WTC11 (cell line): ENCODE results near the gene PALM3. TPM values are rescaled to one million over a fixed set of nuclear protein-coding genes. Genes with fewer than 3 reads are reported as not detected.

ENCODE experiments used
- ATF2 ChIP-seq: sonication (generic); formaldehyde crosslinking; IDR thresholded peaks from 2 replicates; pipeline ENCODE4 v1.8.1; 2022; ENCODE audit warnings: low read depth, missing genetic modification reagents, borderline replicate concordance
- CBFB ChIP-seq: sonication (generic); formaldehyde crosslinking; IDR thresholded peaks from 2 replicates; pipeline ENCODE4 v1.8.1; 2022; ENCODE audit warnings: mild to moderate bottlenecking, low read depth, missing genetic modification reagents
- CREB1 ChIP-seq: sonication (generic); formaldehyde crosslinking; IDR thresholded peaks from 2 replicates; pipeline ENCODE4 v1.8.0; 2023; ENCODE audit warnings: mild to moderate bottlenecking, missing genetic modification reagents
- ELF4 ChIP-seq: sonication (generic); formaldehyde crosslinking; IDR thresholded peaks from 2 replicates; pipeline ENCODE4 v1.8.1; 2022; ENCODE audit warnings: low read depth, mild to moderate bottlenecking, moderate library complexity, missing genetic modification reagents
- ESRRA ChIP-seq: sonication (generic); formaldehyde crosslinking; IDR thresholded peaks from 2 replicates; pipeline ENCODE4 v1.8.1; 2022; ENCODE audit warnings: mild to moderate bottlenecking, missing genetic modification reagents, borderline replicate concordance
- ETV6 ChIP-seq: sonication (generic); formaldehyde crosslinking; IDR thresholded peaks from 2 replicates; pipeline ENCODE4 v1.8.1; 2022; ENCODE audit warnings: mild to moderate bottlenecking, missing genetic modification reagents
- FOXK1 ChIP-seq: sonication (generic); formaldehyde crosslinking; IDR thresholded peaks from 2 replicates; pipeline ENCODE4 v1.8.0; 2022; ENCODE audit warnings: mild to moderate bottlenecking, moderate library complexity, missing genetic modification reagents
- FOXP1 ChIP-seq: sonication (generic); formaldehyde crosslinking; IDR thresholded peaks from 2 replicates; pipeline ENCODE4 v1.8.0; 2022; ENCODE audit warnings: missing genetic modification reagents, mild to moderate bottlenecking, moderate library complexity, borderline replicate concordance
- GRHL2 ChIP-seq: fragments of 250-450 bp; sonication (Bioruptor Pico); IDR thresholded peaks from 2 replicates; pipeline ENCODE4 v1.8.0; 2022; ENCODE audit warnings: mild to moderate bottlenecking, moderate library complexity; ENCODE audit not compliant: insufficient replicate concordance, severe bottlenecking
- HMGA2 ChIP-seq: fragments of 250-450 bp; sonication (Bioruptor Pico); IDR thresholded peaks from 2 replicates; pipeline ENCODE4 v1.4.0; 2021; ENCODE audit warnings: mild to moderate bottlenecking, moderate library complexity
- HMGXB4 ChIP-seq: sonication (generic); formaldehyde crosslinking; IDR thresholded peaks from 2 replicates; pipeline ENCODE4 v1.8.1; 2023; ENCODE audit warnings: mild to moderate bottlenecking, moderate library complexity, missing genetic modification reagents
- JAZF1 ChIP-seq: fragments of 250-450 bp; sonication (Bioruptor Pico); IDR thresholded peaks from 2 replicates; pipeline ENCODE4 v1.9.0; 2021; ENCODE audit warnings: moderate library complexity, mild to moderate bottlenecking, inconsistent platforms
- NFATC4 ChIP-seq: fragments of 250-450 bp; sonication (Bioruptor Pico); IDR thresholded peaks from 2 replicates; pipeline ENCODE4 v1.9.0; 2021; ENCODE audit warnings: mild to moderate bottlenecking
- NFYB ChIP-seq: sonication (generic); formaldehyde crosslinking; conservative IDR thresholded peaks from 2 replicates; pipeline ENCODE4 v1.8.0; 2022; ENCODE audit warnings: low read depth, missing genetic modification reagents
- RORB ChIP-seq: fragments of 250-450 bp; sonication (Bioruptor Pico); IDR thresholded peaks from 2 replicates; pipeline ENCODE4 v1.9.0; 2021; ENCODE audit warnings: mild to moderate bottlenecking
- USF1 ChIP-seq: sonication (generic); formaldehyde crosslinking; IDR thresholded peaks from 2 replicates; pipeline ENCODE4 v1.8.0; 2022; ENCODE audit warnings: mild to moderate bottlenecking, missing genetic modification reagents
- USF2 ChIP-seq: sonication (generic); formaldehyde crosslinking; IDR thresholded peaks from 2 replicates; pipeline ENCODE4 v1.8.1; 2023; ENCODE audit warnings: mild to moderate bottlenecking, missing genetic modification reagents, moderate library complexity
- ZBTB21 ChIP-seq: sonication (generic); formaldehyde crosslinking; IDR thresholded peaks from 2 replicates; pipeline ENCODE4 v1.8.1; 2023; ENCODE audit warnings: mild to moderate bottlenecking, missing genetic modification reagents, borderline replicate concordance
- ZNF416 ChIP-seq: fragments of 250-450 bp; sonication (Bioruptor Pico); IDR thresholded peaks from 2 replicates; pipeline ENCODE4 v1.9.0; 2021; ENCODE audit warnings: mild to moderate bottlenecking, inconsistent platforms
- ZNF423 ChIP-seq: fragments of 250-450 bp; sonication (Bioruptor Pico); IDR thresholded peaks from 2 replicates; pipeline ENCODE4 v2.1.2; 2022; ENCODE audit warnings: mild to moderate bottlenecking, moderate library complexity
- total RNA-seq: library from RNA; stranded (reverse); gene quantifications from 3 replicates; pipeline ENCODE4 v1.2.3, GENCODE V29; 2021
- TF ChIP-seq, protein P1 (sequence below): sonication (generic); formaldehyde crosslinking; IDR thresholded peaks from 2 replicates; pipeline ENCODE4 v1.8.0; 2022; ENCODE audit warnings: mild to moderate bottlenecking, missing genetic modification reagents
- TF ChIP-seq, protein P2 (sequence below): fragments of 250-450 bp; sonication (Bioruptor Pico); IDR thresholded peaks from 2 replicates; pipeline ENCODE4 v2.1.2; 2022; ENCODE audit warnings: mild to moderate bottlenecking, moderate library complexity
- TF ChIP-seq, protein P3 (sequence below): fragments of 250-450 bp; sonication (Bioruptor Pico); IDR thresholded peaks from 2 replicates; pipeline ENCODE4 v1.9.0; 2021; ENCODE audit warnings: moderate library complexity, mild to moderate bottlenecking, inconsistent platforms, borderline replicate concordance
- TF ChIP-seq, protein P4 (sequence below): sonication (generic); formaldehyde crosslinking; IDR thresholded peaks from 2 replicates; pipeline ENCODE4 v1.8.1; 2022; ENCODE audit warnings: low read depth, mild to moderate bottlenecking, moderate library complexity, missing genetic modification reagents, borderline replicate concordance
- TF ChIP-seq, protein P5 (sequence below): sonication (generic); formaldehyde crosslinking; IDR thresholded peaks from 2 replicates; pipeline ENCODE4 v1.8.1; 2023; ENCODE audit warnings: mild to moderate bottlenecking, missing genetic modification reagents, moderate library complexity
- TF ChIP-seq, protein P6 (sequence below): sonication (generic); formaldehyde crosslinking; IDR thresholded peaks from 2 replicates; pipeline ENCODE4 v1.8.0; 2023; ENCODE audit warnings: missing genetic modification reagents
- TF ChIP-seq, protein P7 (sequence below): sonication (generic); formaldehyde crosslinking; IDR thresholded peaks from 2 replicates; pipeline ENCODE4 v1.8.0; 2022; ENCODE audit warnings: mild to moderate bottlenecking, missing genetic modification reagents

PALM3 gene
- total RNA-seq, 1 experiment from 2014 or later = 31.1 TPM

DNA sequence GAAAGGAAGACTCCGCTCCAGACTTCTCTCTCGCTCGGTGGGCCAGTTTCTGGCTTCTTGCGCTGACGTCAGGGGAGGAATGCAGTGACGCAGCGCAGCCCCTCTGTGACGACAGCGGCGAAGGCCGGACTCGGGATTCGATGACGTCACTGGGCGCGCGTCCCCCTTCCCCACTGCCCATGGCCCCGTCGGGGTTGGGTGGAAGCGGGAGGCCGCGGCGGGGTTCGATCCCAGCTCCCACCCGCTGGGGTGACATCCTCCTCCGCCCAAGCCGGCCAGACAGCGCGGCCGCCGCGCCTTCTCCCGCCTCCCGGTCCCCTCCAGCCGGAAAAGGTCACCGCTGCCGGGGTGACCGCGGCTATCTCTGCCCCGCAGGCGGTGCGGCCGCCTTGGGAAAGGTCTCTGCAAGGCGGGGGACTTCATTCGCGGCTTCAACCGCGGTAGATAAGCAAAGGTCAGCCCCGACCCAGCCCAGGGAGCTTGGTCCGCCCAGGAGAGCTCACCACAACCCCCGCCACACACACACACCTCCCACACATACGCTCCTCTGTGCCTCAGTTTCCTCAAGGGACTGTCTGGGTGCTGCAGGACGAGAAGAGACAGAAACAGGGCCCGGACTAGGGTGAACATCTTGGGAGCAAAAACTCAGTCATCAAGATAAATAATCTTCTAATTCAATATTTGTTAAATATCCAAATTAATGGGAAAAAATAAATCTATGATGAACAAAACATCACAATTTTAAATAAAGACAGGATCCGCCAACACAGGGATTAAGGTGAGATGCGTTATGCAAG, 54.9 kb downstream of the PALM3 start (continued):
- TF ChIP-seq FOXK1 (CRISPR knock-in tag) (peak; percentile 78), FOXP1 (peak; percentile 83; the same call in 1 of the 2 replicates), ATF2 (CRISPR knock-in tag) (peak; percentile 80; the same call in 1 of the 2 replicates), RORB (CRISPR knock-in tag) (peak; percentile 61), HMGA2 (CRISPR knock-in tag) (no peak; the same call in 1 of the 2 replicates), ESRRA (no peak), ZBTB21 (CRISPR knock-in tag) (peak; percentile 100), HMGXB4 (CRISPR knock-in tag) (0 out of 2 replicates have a peak, but pooled peaks have one; percentile 35), CBFB (CRISPR knock-in tag) (no peak), ELF4 (CRISPR knock-in tag) (no peak), USF2 (CRISPR knock-in tag) (peak; percentile 28), NFATC4 (CRISPR knock-in tag) (no peak), GRHL2 (CRISPR knock-in tag) (no peak), ETV6 (peak; percentile 94), CREB1 (0 out of 2 replicates have a peak, but pooled peaks have one; percentile 65), NFYB (no peak), ZNF423 (CRISPR knock-in tag) (peak; percentile 64), ZNF416 (CRISPR knock-in tag) (0 out of 2 replicates have a peak, but pooled peaks have one; percentile 2), USF1 (CRISPR knock-in tag) (0 out of 2 replicates have a peak, but pooled peaks have one; percentile 6), JAZF1 (CRISPR knock-in tag) (no peak)
- TF ChIP-seq, protein P1, sequence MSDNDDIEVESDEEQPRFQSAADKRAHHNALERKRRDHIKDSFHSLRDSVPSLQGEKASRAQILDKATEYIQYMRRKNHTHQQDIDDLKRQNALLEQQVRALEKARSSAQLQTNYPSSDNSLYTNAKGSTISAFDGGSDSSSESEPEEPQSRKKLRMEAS = peak; percentile 63; the same call in 1 of the 2 replicates
- TF ChIP-seq, protein P2, sequence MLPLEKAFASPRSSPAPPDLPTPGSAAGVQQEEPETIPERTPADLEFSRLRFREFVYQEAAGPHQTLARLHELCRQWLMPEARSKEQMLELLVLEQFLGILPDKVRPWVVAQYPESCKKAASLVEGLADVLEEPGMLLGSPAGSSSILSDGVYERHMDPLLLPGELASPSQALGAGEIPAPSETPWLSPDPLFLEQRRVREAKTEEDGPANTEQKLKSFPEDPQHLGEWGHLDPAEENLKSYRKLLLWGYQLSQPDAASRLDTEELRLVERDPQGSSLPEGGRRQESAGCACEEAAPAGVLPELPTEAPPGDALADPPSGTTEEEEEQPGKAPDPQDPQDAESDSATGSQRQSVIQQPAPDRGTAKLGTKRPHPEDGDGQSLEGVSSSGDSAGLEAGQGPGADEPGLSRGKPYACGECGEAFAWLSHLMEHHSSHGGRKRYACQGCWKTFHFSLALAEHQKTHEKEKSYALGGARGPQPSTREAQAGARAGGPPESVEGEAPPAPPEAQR (CRISPR knock-in tag) = no peak
- TF ChIP-seq, protein P3, sequence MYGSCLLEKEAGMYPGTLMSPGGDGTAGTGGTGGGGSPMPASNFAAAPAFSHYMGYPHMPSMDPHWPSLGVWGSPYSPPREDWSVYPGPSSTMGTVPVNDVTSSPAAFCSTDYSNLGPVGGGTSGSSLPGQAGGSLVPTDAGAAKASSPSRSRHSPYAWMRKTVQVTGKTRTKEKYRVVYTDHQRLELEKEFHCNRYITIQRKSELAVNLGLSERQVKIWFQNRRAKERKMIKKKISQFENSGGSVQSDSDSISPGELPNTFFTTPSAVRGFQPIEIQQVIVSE = no peak
- TF ChIP-seq, protein P4, sequence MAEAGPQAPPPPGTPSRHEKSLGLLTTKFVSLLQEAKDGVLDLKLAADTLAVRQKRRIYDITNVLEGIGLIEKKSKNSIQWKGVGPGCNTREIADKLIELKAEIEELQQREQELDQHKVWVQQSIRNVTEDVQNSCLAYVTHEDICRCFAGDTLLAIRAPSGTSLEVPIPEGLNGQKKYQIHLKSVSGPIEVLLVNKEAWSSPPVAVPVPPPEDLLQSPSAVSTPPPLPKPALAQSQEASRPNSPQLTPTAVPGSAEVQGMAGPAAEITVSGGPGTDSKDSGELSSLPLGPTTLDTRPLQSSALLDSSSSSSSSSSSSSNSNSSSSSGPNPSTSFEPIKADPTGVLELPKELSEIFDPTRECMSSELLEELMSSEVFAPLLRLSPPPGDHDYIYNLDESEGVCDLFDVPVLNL (CRISPR knock-in tag) = 0 out of 2 replicates have a peak, but pooled peaks have one; percentile 14
- TF ChIP-seq, protein P5, sequence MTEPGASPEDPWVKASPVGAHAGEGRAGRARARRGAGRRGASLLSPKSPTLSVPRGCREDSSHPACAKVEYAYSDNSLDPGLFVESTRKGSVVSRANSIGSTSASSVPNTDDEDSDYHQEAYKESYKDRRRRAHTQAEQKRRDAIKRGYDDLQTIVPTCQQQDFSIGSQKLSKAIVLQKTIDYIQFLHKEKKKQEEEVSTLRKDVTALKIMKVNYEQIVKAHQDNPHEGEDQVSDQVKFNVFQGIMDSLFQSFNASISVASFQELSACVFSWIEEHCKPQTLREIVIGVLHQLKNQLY (CRISPR knock-in tag) = no peak
- TF ChIP-seq, protein P6, sequence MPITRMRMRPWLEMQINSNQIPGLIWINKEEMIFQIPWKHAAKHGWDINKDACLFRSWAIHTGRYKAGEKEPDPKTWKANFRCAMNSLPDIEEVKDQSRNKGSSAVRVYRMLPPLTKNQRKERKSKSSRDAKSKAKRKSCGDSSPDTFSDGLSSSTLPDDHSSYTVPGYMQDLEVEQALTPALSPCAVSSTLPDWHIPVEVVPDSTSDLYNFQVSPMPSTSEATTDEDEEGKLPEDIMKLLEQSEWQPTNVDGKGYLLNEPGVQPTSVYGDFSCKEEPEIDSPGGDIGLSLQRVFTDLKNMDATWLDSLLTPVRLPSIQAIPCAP (CRISPR knock-in tag) = no peak
- TF ChIP-seq, protein P7, sequence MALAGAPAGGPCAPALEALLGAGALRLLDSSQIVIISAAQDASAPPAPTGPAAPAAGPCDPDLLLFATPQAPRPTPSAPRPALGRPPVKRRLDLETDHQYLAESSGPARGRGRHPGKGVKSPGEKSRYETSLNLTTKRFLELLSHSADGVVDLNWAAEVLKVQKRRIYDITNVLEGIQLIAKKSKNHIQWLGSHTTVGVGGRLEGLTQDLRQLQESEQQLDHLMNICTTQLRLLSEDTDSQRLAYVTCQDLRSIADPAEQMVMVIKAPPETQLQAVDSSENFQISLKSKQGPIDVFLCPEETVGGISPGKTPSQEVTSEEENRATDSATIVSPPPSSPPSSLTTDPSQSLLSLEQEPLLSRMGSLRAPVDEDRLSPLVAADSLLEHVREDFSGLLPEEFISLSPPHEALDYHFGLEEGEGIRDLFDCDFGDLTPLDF (CRISPR knock-in tag) = no peak
